NCI-H2029 (cell line): ENCODE measurements around the gene PRPF6.

Experiments
- DNase-seq: peaks from one replicate; lab custom pipeline; 2025; lab: John Stamatoyannopoulos, UW

Gene PRPF6

DNA sequence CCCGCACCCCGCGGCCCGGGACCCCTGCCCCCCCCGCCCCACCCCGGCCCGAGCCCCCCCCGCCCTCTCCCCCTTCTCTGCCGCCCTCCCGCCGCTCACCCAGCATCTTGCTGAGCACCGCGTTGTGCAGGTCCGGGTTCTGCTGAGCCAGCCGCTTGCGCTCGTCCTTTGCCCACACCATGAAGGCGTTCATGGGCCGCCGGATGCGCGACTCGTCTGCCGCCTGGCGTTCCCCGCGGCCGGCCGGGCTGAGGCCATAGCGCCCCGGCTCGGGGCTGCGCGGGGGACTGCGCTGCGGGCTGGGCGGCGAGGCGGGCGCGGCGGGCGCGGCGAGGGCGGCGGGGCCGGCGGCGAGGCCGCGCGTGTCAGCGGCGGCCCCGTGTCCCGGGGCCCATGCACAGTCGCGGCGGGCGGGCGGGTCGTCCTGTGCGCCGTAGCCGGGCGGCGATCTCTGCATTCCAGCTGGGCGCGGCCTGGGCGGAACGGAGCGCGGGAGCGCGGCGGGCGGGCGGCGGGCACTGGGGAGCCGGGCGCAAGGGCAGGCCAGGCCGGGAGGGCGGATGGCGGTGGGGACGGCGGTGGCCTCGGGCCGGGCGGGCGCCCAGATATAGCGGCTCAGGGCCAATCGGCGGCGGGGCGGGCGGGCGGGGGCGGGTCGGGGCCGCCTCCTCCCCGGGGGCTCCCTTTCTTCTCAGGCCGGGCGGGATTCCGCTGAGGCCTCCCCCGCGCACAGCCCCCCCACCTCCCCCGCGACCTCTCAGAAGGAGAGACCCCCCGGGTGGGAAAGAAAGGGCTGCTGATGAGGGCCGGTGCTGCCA lies 68.3 kb downstream of the PRPF6 start, which contains the start of gene SOX18:
SOX18 (minus strand) TSS at position 580 of the 818 bp plus-strand sequence; CDS start at position 457, 123 bp downstream.
- no peak for DNase-seq

DNA sequence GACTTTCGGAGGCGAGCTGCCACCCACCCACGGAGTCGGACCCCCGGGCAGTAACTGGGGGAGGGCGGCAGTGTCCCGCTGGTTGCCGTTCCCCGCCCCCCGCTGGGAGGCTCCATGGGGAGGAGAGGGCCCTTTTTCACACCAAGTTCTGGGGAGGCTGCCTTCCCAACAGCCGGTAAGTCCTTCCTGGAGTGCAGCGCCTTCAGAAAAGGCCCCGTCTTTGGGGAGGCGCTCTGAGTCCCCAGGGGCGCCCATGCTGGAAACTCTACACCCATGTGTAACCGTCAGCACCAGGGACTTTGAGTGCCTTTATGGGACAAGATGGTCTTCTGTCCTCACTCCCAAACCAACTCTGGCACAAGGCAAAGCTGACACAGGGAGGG lies 68.9 kb downstream of the PRPF6 start:
- no peak for DNase-seq

DNA sequence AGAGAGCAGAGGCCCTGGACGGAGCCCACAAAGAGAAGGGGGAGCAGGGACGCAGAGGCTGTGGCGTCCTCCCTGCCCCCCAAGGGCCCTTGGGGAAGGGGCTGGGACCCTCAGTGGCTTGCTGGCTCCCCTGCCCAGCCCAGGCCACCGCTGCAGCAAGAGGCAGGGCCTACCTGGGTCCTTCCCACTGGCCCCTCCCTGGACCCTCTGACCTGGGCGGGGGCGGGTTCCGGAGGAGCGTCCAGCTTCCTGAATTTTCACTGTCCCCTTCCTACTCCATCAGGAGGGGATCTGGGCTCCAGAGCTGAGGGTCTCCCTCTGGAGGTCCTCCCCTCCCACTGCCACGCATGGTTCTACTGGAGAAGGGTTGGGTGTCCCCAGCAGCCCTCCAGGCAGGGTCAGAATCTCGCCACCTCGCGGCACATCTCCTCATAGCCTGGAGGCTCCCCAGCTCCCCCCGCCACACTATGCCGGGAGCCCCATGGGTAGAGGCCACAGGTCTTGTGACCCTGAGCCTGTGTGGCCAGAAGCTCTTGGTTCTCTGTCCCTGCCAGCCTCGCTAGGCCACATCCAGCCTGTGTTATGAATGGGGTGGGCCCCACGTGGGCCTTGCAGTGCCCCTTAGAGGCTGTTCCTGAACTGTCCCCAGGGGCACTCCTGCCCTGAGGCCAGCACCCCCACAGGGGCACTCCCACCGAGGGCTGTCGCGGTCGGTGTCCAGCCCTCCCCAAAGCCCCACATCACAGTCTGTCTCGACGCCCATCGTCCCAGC lies 69.5 kb downstream of the PRPF6 start:
- no peak for DNase-seq

DNA sequence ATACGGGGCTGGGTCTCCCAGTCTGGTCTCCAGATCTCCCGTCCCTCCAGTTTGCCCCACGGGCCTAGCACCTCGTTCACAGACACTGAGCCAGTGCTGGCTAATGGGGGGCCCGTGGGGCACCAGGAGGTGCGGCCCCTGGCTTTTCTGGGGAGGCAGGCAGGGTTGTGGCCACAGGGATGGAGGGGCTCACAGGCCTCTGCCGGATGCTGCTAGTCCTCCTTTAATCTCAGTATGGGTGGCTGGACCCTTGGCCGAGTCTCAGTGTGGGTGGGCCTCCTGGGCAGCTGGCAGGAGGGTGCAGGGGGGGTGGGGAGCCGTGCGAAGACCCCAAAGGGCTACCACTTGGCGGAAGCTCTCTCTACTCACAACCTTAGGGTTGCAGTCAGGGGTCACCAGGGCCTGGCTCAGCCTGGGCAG lies 70.1 kb downstream of the PRPF6 start:
- DNase-seq: no peak

DNA sequence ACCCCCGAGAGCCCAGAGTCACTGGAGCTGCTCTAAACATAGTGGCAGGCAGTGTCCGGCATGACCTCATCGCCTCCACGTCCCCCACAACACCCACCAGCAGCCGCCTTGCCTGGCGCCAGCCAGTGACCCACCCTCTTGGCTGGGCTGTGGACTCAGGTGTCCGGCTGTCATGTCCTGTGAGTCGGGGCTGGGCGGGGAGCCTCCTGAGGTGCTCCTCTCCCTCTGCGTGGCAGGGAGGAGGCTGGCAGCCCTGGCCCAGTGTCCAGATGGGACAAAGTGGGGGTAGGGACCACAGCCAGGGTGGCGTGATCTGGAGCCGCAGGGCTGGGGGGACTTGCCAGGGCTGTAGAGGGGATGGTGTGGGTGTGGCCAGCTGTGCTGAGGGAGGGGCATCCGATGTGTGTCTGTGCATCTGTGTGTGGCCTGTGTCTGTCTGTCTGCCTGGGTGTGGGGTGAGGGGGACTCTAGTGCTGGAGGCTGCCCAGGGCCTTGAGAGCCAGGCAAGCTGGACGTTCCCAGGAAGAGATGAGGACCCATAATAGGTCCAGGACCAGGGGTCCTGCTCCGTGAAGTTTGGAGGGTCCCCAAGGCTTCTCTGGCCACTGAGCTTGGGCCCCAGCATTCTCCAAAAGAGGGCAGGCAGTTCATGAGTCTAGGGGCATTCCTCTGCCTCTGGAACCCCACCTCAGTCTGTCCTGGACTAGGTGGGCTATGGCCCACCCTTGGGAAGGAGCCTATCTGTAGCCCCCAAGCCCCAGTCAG lies 70.8 kb downstream of the PRPF6 start:
- DNase-seq: no peak

DNA sequence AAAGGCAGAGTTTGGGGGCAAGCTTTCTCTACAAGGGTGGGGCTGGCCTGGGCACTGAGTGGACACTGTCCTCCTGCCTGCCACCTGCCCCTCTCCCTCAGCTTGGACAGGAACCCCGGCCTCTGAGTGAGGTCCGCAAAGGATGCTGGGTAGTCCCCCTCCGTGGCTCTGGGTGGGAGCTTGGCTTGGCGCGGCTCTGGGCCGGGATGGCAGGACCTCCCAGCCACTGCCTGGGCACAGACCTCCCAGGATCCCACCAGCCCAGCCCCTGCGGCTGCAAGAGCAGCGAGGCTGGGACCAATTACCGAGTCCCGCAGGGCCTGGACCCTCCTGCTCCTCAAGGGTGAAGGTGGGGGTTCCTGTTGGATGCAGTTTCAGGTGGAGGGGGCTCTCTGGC lies 71.4 kb downstream of the PRPF6 start:
- DNase-seq: no peak

DNA sequence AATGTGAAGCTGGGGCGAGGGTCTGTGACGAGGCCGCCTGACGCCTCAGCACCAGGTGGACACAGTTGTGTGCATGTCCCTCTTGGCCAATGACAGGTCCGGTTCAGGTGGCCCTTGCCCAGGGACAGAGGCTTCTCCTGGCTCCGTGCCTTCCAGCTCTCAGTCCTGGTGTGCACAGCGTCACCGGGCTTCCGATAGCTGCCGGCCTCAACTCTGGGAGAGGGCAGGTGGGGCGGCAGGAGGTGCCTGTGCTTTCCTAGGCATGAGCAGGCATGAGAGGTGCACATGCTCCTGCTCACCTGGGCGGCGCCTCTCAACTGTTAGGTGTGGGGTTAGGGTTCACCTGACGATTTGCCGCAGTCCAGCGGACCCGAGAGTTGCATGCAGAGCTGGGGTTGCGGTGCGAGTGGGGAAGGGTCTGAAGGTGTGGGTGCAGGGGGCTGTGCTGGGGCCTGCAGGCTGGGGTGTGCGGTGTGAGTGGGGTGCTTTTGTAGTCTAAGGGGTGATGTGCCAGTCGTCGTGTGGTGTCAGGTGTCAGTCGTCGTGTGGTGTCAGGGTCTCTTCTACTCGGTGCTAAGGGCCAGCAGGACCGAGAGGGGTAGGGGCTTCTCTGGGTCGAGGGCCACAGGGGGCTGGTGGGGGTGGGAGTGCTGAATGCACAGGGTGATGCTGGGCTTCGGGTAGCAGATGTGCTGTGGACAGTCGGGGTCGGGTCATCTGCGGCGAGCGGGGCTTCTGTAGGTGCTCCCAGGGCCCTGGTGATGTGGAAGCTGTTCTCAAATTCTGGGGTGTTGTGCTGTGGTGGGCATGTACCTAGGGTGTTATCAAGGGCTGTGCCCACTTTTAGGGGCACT lies 72.3 kb downstream of the PRPF6 start:
- no peak for DNase-seq

DNA sequence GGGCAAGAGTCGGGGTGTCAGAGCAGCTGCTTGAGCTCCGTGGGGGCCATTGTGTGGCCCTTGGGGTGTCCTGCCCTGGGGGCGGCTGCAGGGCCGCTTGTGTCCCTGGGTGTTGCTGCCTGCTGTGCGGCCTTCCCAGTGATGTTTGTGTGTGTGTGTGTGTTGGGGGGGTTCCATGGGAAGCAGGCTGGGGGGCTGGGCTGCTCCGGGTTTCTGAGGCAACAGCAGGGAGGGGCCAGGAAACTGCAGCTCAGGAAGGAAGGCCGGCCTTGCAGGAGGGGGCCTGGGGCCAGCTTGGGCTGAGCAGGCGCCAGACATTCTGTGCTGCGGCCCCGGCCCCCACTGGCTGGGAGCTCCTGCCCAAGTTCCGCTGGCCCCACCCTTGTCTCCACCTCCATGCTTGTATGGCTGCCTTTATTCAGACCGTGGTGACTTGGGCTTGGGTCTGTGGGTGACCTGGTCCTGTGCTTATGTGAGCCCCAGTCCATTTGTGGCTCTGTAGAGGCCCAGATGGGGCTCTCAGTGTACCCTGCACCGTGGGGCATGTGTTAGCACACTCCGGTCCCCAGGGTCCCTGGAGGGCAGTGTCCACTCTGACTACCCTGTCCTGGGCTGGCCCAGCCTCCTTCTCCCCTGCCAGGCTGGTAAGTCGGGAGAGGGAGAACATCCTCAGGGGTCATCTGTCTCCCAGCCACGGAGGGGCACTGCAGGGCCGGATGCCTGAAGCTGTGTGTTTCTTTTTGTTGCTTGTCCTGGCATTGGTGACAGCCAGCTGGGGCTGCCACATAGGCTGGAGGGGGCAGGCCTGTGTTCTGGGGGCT lies 73.1 kb downstream of the PRPF6 start:
- DNase-seq: no peak

DNA sequence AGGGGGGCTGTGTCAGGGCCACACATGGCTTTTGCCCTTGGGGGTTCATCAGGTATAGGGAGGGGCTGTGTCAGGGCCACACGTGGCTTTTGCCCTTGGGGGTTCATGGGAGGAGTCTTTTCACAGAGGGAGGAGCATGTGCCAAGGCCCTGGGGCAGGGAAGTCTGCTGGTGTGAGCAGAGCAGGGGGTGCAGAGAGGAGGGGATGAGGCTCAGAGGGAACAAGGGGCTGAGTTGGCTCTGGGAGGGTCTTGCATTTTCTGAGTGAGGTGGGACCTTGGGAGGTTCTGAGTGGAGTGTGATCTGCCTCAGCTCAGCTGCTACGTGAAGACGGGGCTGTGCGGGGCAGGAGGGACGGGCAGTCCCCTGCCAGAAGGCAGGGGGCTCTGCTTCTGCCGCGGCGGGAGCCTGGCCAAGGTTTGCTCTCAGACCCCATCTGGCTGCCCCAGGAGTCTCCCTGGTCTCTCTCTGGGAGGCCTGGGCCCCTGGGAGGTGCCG lies 74.5 kb downstream of the PRPF6 start:
- DNase-seq: no peak

DNA sequence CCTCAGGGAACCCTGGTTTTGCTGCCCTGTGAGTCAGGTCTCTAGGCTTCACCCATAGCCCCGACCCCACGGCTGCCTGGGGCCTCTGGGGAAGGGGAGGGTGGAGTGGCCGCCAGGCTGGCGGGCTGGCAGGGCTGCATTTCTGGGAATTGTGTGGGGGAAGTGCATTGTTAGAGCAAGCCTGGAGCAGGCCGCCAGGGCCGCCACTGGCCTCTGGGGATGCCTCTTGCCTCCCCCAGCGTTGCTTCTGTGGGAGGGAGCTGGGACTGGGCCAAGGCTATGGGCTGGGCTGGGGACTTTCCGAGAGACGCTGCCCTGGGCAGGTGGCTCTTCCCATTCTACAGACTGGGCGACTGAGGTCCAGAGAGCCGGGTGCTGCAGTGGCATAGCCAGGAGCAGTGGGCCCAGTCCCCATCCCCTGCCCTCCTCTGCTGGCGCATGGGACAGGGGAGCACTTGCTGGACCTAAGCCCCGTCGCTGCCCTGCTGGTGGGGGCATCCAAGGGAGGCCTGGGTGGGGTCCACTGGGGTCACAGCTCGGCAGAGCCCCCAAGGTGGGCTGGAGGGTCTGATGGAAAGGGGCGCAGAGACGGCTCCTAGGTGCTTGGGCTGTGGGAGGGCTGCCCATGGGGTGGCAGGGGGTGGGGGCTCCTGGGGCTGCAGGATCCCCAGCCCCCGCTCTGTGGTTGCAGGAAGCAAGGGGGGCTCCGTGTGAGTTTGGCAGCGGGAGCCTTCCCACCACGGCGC lies 75.1 kb downstream of the PRPF6 start:
- no peak for DNase-seq

DNA sequence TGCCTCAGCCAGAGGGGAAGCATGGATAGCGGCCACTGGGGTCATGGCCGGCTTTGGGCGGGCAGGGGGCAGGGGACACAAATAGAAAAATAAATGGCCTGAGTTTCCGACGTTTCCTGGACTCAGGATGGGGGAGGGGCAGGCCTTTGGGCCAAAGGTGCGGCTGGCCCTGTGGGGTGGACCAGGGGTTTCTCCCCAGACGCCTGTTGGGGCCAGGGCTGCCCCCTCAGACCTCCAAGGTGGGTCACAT lies 75.6 kb downstream of the PRPF6 start:
- DNase-seq: no peak

DNA sequence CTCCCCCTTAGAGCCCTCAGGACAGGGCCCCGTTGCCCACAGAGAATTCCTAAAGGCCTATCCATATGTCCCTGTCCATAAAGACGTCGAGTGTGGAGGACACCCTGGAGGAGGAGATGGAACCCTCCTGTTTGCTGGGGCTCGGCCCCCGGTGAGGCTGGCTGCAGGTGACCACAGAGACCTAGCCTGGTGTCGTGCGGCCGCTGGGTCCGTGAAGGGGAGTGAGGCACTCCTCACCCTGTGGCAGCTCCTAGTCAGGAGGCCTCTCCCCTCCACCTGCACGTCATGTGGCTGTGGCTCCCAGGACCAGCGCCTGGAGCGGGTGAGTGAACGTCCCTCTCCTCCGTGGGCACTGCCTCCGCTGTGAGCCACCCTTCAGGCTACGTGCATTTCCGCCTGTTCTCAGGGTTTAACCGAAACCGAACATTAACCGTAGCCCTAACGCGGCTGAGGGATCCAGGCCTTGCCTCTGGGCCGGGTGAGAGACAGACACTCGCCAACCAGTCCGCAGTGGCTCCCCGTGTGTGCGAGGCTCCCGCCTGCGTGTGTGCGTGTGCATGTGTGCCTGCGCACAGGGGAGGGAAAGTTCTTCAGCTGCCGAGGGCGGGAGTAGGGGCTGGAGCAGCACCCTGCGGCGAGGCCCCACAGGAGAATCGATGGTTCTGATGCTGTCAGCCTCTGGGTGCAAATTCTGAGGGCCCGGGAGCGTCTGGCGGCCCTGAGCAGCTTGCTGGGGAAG lies 76.1 kb downstream of the PRPF6 start:
- no peak for DNase-seq

DNA sequence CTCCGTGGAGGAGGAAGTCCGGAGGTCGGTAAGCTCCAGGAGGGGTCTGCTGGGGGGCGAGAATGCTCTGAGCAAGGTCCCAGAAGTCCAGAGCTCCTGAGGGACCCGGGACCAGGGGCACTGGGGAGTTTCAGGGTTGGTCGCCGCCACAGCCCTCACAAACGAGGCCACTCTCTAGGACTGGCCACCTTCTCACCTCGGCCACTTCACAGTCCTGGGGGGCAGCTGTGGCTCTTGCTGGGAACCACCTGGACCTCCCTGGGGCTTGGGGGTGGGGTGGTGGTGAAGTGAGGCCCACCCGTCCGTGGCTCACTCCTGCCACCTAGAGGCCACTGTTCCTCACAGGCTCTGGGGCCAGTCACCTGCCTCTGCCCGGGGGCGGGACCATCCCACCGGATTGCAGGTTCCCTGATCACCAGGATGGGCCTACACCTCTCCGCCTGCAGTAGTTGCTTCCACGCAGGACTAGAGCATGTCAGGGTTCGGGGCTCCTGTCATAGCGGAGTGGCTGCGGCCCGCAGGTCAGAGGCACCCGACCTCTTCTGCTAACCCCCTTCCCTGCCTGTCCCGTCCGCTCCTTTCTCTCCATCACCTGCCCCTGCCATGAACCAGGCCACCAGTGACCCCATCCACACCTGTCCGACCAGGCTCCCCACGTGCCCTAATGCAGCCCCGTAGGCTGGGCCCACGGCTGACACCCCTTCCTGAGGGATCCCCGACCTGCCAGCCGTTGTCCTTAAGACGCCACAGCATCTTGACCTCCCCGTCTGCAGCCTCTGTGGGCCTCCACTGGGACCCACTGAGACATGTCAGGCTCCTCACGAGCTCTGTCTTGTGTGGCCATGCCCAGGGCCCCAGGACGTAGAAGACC lies 76.9 kb downstream of the PRPF6 start:
- DNase-seq: peak; percentile 34

DNA sequence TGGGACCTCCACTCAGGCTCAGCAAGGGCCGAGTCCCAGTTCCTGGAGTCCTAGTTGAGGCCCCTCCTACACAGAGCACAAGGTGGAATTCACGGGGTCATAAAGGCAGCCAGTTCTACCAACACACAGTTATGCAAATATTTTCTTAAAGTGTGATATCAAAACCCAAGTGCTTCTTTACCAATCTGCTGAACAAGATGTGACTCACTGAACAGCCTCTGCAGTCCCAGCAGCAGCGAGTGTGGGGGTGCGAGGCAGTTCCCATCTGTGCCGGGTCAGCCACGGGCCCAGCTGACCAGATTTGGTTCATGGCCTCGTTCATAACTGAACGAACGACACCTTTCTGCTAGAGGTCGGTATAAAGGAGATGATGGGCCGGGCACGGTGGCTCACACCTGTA lies 77.6 kb downstream of the PRPF6 start:
- no peak for DNase-seq

DNA sequence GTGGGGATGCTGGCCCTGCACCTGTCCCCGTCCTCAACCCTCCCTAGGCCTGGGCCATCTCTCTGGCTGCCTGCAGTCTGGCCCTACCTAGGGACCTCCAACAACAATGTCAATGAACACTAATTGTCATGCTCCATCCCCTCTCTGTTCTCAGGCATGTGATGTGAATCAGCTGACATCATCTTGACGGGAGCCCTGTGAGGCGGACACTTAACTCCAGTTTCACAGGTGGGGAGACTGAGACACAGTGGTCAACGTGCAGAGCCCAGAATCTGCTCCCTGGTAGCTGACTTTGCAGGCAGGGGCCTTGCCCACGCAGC lies 81.3 kb downstream of the PRPF6 start:
- DNase-seq: no peak

DNA sequence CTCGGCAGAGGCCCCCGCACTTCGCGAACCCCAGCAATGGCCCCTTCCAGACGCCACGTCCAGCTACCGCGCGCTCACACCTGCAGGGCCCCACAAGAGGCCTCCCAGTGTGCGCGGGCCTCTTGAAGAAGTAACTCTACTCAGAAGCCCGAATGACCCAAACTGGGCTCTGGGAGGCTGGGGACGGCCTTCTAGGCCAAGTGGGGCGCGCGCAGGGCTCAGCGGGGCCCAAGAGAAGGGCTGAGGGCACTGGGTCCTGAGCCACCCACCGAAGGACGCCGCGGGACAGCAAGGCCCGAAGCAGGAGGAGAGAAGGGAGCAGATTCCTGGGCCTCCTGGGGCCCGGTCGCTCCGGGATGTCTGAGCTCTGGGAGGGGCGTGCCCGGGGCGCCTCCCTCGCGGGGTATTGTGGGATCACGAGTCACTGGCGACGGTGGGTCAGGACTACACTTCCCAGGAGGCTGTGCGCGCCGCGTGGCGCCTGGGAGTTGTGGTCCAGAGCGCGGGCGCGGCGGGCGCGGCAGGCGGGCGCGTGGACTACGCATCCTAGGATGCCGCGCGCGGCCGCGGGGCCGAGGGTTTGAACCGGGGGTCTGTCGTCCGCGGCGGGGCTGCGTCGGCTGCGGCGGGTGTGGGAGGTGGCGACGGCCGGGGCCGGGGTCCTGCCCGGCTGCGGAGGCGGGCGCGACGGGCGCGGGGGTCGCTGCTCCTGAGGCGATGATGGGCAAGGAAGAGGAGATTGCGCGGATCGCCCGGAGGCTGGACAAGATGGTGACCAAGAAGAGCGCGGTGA lies 81.9 kb downstream of the PRPF6 start, which contains the start of gene TCEA2:
TCEA2 (plus strand) TSS at position 603 of the 793 bp plus-strand sequence; CDS start at position 718, 115 bp downstream.
- DNase-seq: peak; percentile 78

DNA sequence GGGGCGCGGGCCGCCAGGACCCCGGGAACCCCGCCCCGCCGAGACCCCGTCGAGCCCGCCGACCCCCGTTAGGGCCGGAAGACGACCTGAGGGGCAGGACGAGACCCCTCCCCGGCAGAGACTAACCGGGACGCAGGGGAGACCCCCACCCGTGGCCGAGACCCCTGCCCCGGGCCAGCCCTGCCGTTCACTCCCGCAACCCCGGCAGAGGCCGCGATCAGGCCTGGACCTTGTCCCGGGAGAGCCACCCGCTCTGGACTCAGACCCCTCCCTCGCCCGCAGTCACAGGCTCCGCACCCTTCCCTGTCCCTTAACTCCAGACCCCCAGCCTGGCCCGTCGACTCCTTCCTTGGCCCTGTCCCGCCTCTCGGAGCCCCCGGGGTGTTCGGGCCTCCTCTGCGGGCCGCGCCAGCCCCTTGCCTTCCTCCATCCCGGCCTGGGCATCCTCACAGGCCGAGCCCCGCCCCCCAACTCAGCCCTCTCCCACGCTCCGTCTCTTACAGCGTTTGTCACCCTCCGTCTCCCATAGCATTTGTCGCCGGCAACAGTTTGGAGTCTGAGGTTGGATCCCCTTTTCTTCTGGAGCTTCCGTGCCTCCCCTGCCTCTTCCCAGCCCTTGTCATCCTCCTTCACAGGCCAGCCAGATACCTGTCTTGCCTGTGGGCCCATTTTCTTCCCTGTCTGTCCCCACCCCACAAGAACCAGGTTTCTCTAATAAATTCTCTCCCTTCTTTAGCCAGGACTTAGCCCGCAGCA lies 82.6 kb downstream of the PRPF6 start:
- no peak for DNase-seq
